Measurements from ENCODE around the gene SLC7A6. TPM values are rescaled to one million over a fixed set of nuclear protein-coding genes. Genes with fewer than 3 reads are reported as not detected.
"Not testable (repeated sequence)": the region's sequence is repeated elsewhere in the genome, so short reads cannot be mapped to it uniquely, and the experiment has no call there.

Gene SLC7A6
- total RNA-seq, 1 experiment from 2014 or later, result 22.6 TPM

DNA sequence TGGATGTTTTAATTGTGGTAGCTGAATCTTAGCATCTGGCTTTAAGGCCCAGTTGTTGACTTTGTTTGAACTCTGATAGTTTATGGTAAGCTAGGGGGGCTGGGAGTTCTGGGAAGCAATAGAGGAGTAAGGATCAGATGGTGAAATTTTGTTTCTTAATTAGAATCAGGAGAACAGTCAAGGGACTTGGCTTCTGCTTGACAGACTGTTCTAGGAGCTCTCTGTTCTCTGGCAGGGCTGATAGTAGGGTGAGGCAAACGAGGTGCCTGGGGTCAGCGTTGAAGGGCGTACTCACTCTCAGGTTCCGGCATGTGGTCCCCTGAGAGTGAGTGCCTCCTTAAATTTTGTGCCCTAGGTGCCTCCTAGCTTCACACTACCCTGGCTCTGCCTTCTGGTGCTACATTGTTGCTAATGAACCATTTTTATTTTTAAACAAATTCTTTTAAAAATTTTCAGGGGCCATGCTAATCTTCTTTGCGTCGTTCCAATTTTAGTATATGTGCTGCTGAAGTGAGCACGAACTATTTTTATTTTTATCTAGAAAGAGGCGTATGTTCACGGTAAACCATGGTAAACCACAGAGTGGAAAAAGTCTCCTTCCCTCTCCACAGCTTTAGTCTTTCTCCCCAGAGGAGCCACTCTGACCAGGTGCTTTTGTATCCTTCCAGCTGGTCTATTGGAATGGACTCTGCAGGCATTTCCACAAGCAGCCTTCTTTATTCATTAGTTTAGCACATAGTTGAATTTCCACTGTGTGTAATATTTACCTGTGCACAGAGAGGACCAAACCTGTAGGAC lies 19.7 kb downstream of the SLC7A6 start:
- DNase-seq (ENCODE audit: low read depth), result no peak

DNA sequence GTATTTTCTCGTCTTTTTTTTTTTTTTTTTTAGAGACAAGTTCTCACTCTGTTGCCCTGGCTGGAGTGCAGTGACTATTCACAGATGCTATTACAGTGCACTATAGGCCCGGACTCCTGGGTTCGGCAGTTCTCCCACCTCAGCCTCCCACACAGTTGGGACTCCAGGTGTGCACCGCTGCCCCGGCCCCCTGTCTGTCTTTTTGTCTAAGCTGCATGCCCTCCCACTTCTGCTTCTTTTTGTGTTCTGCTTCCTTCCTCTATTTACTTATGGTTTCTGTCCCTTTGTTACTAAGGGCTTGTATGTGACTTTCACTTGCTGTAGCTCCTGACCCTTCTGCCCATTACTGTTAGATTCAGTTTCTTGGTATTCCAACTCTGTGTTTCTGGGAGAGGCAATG lies 20.5 kb downstream of the SLC7A6 start:
- no peak for DNase-seq (ENCODE audit: low read depth)

- no peak for DNase-seq (ENCODE audit: low read depth)
Measured at GRCh38 chr16:68285683-68286082, 21.4 kb downstream of the SLC7A6 start.

- no peak for DNase-seq (ENCODE audit: low read depth)
Measured at GRCh38 chr16:68286153-68287074, 22.1 kb downstream of the SLC7A6 start.

GRCh38 chr16:68287276-68288251 lies 23.2 kb downstream of the SLC7A6 start:
- DNase-seq (ENCODE audit: low read depth), result peak; percentile 97

DNA sequence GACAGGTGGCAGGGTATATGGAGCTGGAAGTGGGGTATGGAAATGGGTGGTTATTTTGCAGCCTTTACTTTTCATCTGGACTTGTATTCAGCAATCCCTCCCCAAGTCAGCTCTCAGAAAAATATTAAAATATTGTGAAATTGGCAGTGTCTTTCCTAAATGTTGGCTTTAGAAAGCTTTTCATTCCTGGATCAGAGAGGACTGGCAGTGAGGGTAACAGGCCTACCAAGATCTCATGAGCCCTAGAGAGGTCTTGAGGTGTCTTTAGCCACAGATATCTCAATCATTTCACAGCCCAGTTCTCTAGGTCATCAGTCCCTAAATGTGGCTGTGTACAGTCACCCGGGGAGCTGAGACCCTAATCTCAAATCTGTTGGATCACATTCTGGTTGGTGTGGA lies 23.9 kb downstream of the SLC7A6 start:
- no peak for DNase-seq (ENCODE audit: low read depth)

DNA sequence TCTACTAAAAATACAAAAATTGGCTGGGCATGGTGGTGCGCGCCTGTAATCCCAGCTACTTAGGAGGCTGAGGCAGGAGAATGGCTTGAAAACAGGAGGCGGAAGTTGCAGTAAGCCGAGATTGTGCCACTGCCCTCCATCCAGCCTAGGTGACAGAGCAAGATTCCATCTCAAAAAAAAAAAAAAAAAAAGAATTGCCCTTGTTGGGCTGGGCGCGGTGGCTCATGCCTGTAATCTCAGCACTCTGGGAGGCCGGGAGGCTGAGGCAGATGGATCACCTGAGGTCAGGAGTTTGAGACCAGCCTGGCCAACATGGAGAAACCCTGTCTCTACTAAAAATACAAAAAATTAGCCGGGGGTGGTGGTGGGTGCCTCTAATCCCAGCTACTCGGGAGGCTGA lies 24.5 kb downstream of the SLC7A6 start:
- DNase-seq (ENCODE audit: low read depth), result not testable (repeated sequence)

GRCh38 chr16:68289202-68289601 lies 24.9 kb downstream of the SLC7A6 start:
- DNase-seq (ENCODE audit: low read depth), result no peak

- DNase-seq (ENCODE audit: low read depth), result no peak
Measured at GRCh38 chr16:68289621-68290329, 25.4 kb downstream of the SLC7A6 start.

GRCh38 chr16:68290450-68290849 lies 26.1 kb downstream of the SLC7A6 start:
- DNase-seq (ENCODE audit: low read depth), result no peak

DNA sequence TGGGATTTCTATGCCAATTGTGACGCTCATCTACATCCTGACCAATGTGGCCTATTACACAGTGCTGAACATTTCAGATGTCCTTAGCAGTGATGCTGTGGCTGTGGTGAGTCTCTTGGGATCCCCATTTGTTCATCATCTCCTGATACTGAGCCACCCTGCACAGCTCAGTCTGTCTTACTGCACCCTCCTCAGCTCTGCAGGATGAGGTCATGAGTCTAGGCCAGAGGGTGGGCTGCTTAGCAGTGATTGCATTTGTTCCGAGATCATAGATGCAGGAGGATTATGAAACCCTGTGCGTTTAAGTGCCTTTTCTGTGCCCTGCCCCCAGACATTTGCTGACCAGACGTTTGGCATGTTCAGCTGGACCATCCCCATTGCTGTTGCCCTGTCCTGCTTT lies 26.9 kb downstream of the SLC7A6 start:
- DNase-seq (ENCODE audit: low read depth), result no peak

GRCh38 chr16:68292425-68292824 lies 28.1 kb downstream of the SLC7A6 start:
- DNase-seq (ENCODE audit: low read depth), result no peak

- no peak for DNase-seq (ENCODE audit: low read depth)
Measured at GRCh38 chr16:68296291-68296690, 32.0 kb downstream of the SLC7A6 start.

DNA sequence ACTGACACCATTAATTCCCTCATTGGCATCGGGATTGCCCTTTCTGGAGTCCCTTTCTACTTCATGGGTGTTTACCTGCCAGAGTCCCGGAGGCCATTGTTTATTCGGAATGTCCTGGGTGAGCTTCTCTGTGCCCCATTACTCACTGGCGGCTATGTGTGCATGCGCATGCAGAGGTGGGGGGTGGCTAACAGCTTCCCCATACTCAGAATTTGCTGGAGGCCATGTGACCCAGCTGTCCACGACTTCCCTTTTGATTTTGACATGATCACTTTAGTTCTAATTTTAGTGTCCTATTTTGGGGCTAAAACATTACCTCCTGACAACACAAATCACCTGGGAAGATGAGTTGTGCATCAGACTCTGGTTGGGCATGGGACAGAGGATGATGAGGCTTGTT lies 32.4 kb downstream of the SLC7A6 start:
- DNase-seq (ENCODE audit: low read depth), result no peak

- no peak for DNase-seq (ENCODE audit: low read depth)
Measured at GRCh38 chr16:68297908-68298307, 33.6 kb downstream of the SLC7A6 start.

DNA sequence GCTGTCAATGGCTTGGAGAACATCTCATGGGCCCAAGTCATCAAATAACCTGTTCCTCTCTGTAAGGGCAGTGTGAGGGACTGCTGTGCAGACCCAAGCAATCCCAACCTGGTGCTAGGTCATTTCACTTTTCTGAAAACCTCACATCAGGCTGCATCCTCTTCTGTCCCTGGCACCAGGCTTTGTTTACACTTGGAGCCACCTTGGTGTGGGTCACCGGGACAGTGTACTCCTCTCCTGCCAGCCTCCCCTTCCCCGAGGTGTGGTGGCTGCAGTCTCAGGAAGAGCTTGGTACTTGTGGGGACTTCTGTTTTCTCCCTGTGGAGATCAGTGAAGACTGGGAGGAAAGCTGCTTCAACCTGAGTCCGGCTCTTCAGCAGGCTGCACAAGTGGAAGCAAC lies 34.0 kb downstream of the SLC7A6 start:
- DNase-seq (ENCODE audit: low read depth), result no peak

DNA sequence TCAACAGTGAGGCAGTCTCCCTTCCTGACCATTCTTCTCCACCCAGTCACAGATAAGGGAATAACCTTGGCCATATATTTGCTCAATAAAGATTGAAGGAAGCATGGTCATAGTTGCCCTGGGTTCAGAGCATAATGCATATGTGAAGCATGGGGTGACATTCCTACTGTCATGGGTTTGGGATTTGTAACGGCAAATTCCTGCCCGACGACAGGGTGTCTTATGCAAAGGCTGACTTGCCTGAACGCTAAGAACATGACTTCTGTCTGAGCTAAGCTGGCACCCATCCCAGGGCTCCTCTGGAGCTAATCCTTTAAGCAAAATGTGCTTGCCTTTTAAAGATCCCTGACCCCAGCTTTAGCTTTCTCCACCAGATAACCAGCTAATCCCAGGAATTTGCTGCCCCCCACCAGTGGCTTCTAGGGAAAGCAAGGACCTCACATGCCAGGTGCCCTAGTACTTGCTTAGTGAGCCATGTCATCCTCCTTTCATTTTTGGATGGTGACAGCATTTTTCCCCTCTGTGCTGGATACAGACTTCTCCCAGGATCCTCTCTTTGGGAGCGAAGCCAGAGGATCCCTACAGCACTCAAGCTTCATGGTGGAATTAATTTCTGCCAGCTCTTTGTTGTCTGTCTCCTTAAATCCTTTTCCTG lies 34.7 kb downstream of the SLC7A6 start:
- DNase-seq (ENCODE audit: low read depth), result peak; percentile 44

DNA sequence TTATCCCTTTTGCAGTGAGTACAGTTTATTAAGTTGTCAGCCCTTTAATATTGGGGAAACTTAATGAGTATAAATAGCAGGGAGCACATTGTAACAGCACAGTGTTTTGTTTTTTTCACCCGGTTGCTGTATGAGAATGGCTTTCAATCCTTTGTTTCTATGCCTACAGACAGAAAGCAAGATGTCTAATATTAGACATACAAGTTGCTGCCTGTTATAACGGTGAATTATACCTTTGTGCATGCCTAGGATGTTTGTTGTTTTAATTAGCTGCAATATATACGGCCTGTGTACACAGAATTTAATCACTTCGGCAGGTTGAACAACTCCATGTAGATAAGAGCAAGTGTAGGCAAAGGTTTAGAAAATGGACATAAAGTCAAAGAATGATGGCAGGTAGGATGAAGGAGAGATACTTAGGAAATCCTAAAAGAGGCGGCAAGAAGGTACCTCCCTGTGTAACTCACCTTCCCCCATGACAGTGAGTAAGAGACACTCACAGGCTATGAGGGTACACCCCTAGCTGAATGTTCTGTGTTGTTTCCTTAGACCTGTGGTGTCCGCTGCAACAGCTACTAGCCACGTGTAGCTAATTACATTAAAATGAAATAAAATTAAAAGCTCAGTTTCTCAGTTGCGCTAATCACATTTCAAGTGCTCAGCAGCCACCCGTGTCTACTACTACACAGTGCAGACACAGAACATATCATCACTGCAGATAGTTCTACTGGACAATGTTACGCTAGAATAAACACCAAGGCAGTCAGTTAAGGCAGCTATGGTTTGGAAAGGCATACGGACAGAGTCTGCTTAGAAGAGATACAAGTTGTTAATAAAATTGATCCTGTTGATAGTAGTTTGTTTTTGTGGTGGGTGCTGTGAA lies 35.5 kb downstream of the SLC7A6 start:
- no peak for DNase-seq (ENCODE audit: low read depth)

- no peak for DNase-seq (ENCODE audit: low read depth)
Measured at GRCh38 chr16:68300734-68301459, 36.6 kb downstream of the SLC7A6 start.
